PC-9 (cell line): ENCODE data around the gene EXOC2. TPM values are rescaled to one million over a fixed set of nuclear protein-coding genes. Genes with fewer than 3 reads are reported as not detected.

Experiments
- BruUV-seq: library from RNA; stranded (reverse); fragments of 400-500 nt; replicated peaks from 2 replicates; lab custom pipeline; 2021; lab: Mats Ljungman, UMichigan
- CTCF ChIA-PET: fragments of 300-600 bp; sonication (Branson Sonifier 250); formaldehyde crosslinking; loops from one replicate; lab custom pipeline; 2022; ENCODE audit warnings: antibody characterized with exemption; lab: Charles Lee
- POLR2A ChIA-PET: fragments of 300-600 bp; sonication (Branson Sonifier 250); formaldehyde crosslinking; loops from one replicate; lab custom pipeline; 2022; ENCODE audit warnings: antibody characterized with exemption; ENCODE audit not compliant: unreplicated experiment; lab: Charles Lee
- DNase-seq, 2 experiments: peaks; one replicate each; pipeline versions ENCODE4 v3.0.0 to v3.0.0-alpha.2; 2015 to 2022; ENCODE audit warnings: mixed read lengths in 1 of 2
- H2AFZ ChIP-seq: fragments of 200-600 bp; sonication (generic); 2 replicates; pipeline ENCODE4 v1.8.1; 2017; ENCODE audit warnings: antibody characterized with exemption
- H3F3A ChIP-seq: fragments of 200-600 bp; sonication (generic); 2 replicates; pipeline ENCODE4 v1.8.1; 2017; ENCODE audit warnings: antibody characterized with exemption, mild to moderate bottlenecking, low read depth; ENCODE audit not compliant: insufficient read depth
- H3K27ac ChIP-seq: fragments of 200-600 bp; sonication (generic); 2 replicates; pipeline ENCODE4 v1.6.1; 2016; ENCODE audit warnings: mixed run types
- H3K27me3 ChIP-seq: fragments of 200-600 bp; sonication (generic); 2 replicates; pipeline ENCODE4 v1.6.1; 2016; ENCODE audit warnings: low read depth, mixed run types; ENCODE audit not compliant: insufficient read depth
- H3K36me3 ChIP-seq: fragments of 200-600 bp; sonication (generic); 2 replicates; pipeline ENCODE4 v1.6.1; 2016; ENCODE audit warnings: low read depth, mixed run types
- H3K4me1 ChIP-seq: fragments of 200-600 bp; sonication (generic); replicated peaks from 2 replicates; pipeline ENCODE4 v1.6.1; 2016; ENCODE audit warnings: mixed run types; ENCODE audit not compliant: insufficient read depth
- H3K4me2 ChIP-seq: fragments of 200-600 bp; sonication (generic); 2 replicates; pipeline ENCODE4 v1.6.1; 2017; ENCODE audit warnings: mixed run types
- H3K4me3 ChIP-seq: fragments of 200-600 bp; sonication (generic); 2 replicates; pipeline ENCODE4 v1.6.1; 2016; ENCODE audit warnings: mixed run types
- H3K79me2 ChIP-seq: fragments of 200-600 bp; sonication (generic); 2 replicates; pipeline ENCODE4 v1.6.1; 2017; ENCODE audit warnings: low read depth, mixed run types
- H3K9me2 ChIP-seq: fragments of 200-600 bp; sonication (generic); 2 replicates; pipeline ENCODE4 v1.8.1; 2017; ENCODE audit warnings: mild to moderate bottlenecking; ENCODE audit not compliant: insufficient read depth
- H3K9me3 ChIP-seq: fragments of 200-600 bp; sonication (generic); 2 replicates; pipeline ENCODE4 v1.8.1; 2016; ENCODE audit warnings: low read depth; ENCODE audit not compliant: insufficient read depth
- H4K20me1 ChIP-seq: fragments of 200-600 bp; sonication (generic); 2 replicates; pipeline ENCODE4 v1.8.1; 2017; ENCODE audit not compliant: insufficient read depth
- CTCF ChIP-seq: fragments of 200-600 bp; sonication (generic); conservative IDR thresholded peaks from 2 replicates; pipeline ENCODE4 v1.6.1; 2017; ENCODE audit warnings: mixed run types, antibody characterized with exemption, mild to moderate bottlenecking, moderate library complexity
- EZH2 ChIP-seq: fragments of 200-600 bp; sonication (generic); IDR thresholded peaks from 2 replicates; pipeline ENCODE4 v1.8.0; 2017; ENCODE audit warnings: antibody characterized with exemption, low read depth
- intact Hi-C: fragments of 100-400 bp; cut with micrococcal nuclease; formaldehyde crosslinking; loops from one replicate; pipeline ENCODE4 v1.10.0; 2022; ENCODE audit not compliant: unreplicated experiment
- total RNA-seq: library from RNA; stranded (reverse); gene quantifications from 2 replicates; pipeline ENCODE4 v1.2.3, GENCODE V29; 2021

EXOC2 gene
- total RNA-seq, 1 experiment from 2014 or later: 28.2 TPM

GRCh38 chr6:447381-448165, 245.4 kb downstream of the EXOC2 start:
- intact Hi-C loops: no loop called here
- Histone ChIP-seq H3K9me2 (no peaks in the 10 kb centered on the region), H2AFZ (no peak overlapping the region), H3K4me2 (no peak overlapping the region), H3K27me3 (peaks cover 30% of the 10 kb centered on the region), H4K20me1 (no peaks in the 10 kb centered on the region), H3K79me2 (no peaks in the 10 kb centered on the region), H3K4me3 (no peak overlapping the region), H3F3A (no peaks in the 10 kb centered on the region), H3K9me3 (no peaks in the 10 kb centered on the region), H3K4me1 (no peaks in the 10 kb centered on the region), H3K27ac (no peak overlapping the region), H3K36me3 (no peaks in the 10 kb centered on the region)
- no TSS peak for BruUV-seq
- no peak for TF ChIP-seq CTCF
- no peak for TF ChIP-seq EZH2
- ChIA-PET CTCF (no interaction called here), POLR2A (no interaction called here)
- DNase-seq: no peak

- intact Hi-C loops: no loop called here
- Histone ChIP-seq H2AFZ (no peak overlapping the region), H3K9me3 (no peaks in the 10 kb centered on the region), H3K36me3 (no peaks in the 10 kb centered on the region), H3K9me2 (no peaks in the 10 kb centered on the region), H3K79me2 (no peaks in the 10 kb centered on the region), H3F3A (no peaks in the 10 kb centered on the region), H4K20me1 (no peaks in the 10 kb centered on the region), H3K4me1 (no peaks in the 10 kb centered on the region), H3K4me3 (no peak overlapping the region), H3K4me2 (no peak overlapping the region), H3K27ac (no peak overlapping the region), H3K27me3 (peaks cover 21% of the 10 kb centered on the region)
- no TSS peak for BruUV-seq
- CTCF ChIA-PET: no interaction called here
- POLR2A ChIA-PET: no interaction called here
- no peak for DNase-seq
- TF ChIP-seq CTCF: no peak
- no peak for TF ChIP-seq EZH2
These were observed 246.2 kb downstream of the EXOC2 start for GRCh38 chr6:446418-447366.

- Histone ChIP-seq H3K4me2 (no peak overlapping the region), H3K9me2 (no peaks in the 10 kb centered on the region), H3K4me3 (no peak overlapping the region), H3K79me2 (no peaks in the 10 kb centered on the region), H3K27me3 (peaks cover 16% of the 10 kb centered on the region), H2AFZ (no peak overlapping the region), H3K4me1 (no peaks in the 10 kb centered on the region), H4K20me1 (no peaks in the 10 kb centered on the region), H3K27ac (no peak overlapping the region), H3K9me3 (no peaks in the 10 kb centered on the region), H3F3A (no peaks in the 10 kb centered on the region), H3K36me3 (no peaks in the 10 kb centered on the region)
- no TSS peak for BruUV-seq
- POLR2A ChIA-PET: no interaction called here
- CTCF ChIA-PET: no interaction called here
- intact Hi-C loops: no loop called here
- TF ChIP-seq EZH2: no peak
- no peak for TF ChIP-seq CTCF
- no peak for DNase-seq
These were observed 247.1 kb downstream of the EXOC2 start for GRCh38 chr6:445571-446417.
